ENCODE data around the gene ZDHHC4. TPM values are rescaled to one million over a fixed set of nuclear protein-coding genes. Genes with fewer than 3 reads are reported as not detected.

ZDHHC4 gene
- total RNA-seq, 3 donors from 2014 or later (not counting 1 experiment from before 2014, with no cell fraction given): 29.4 to 37.6 (median 35.3) TPM

DNA sequence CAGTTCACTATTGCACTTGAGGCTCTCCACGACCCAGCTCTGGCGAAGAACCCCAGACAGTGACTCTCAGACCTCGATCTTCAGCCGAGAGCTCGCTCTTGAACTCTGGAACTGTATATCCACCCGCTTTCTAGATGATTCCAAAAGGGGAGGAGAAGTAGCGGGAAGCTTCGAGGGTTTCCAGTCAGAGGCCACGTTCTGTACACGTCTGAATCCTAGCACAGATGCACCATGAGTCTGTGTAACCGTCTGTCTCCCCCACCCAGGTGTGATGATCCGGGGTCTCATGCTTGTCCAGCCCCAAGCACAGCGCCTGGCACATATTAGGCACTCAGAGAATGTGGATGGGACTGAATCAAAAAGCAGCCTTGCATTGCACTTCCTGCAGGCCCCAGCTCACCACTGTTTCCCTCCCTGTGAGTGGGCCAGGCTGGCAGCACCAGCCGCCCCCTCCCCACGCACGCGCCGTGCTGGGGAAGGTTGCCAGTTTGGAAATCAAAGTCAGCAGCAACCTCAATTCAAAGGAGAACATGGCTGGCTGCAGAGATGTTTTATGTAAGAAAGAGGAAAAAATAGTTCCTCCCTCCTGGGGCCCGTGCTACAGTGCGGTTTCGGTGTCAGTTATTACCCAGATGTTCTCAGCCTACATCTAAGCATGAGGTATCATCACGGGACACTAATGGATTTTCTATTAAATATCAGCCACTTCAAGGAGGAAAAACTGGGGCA lies 31.7 kb upstream of the ZDHHC4 start:
- Histone ChIP-seq H3K4me1 (ENCODE audit: control insufficient read depth, insufficient read depth, low read length) (peaks cover 9% of the 10 kb centered on the region), H3K9me3 (ENCODE audit: control insufficient read depth, insufficient read depth, low read length) (no peaks in the 10 kb centered on the region), H3K27me3 (ENCODE audit: control insufficient read depth, insufficient read depth, low read length) (no peaks in the 10 kb centered on the region), H3K36me3 (ENCODE audit: control insufficient read depth, insufficient read depth, low read length) (no peaks in the 10 kb centered on the region), H3K27ac (ENCODE audit: low read length) (no peak overlapping the region), H3K4me3 (ENCODE audit: low read length) (no peak overlapping the region)
- ATAC-seq (no peak), DNase-seq (peak in 1 of 2 donors; percentile 36)
- Mint-ChIP-seq H3K36me3 (no peaks in the 10 kb centered on the region), H3K27me3 (ENCODE audit: low read depth in 2 of 2) (no peaks in the 10 kb centered on the region), H3K4me1 (no peaks in the 10 kb centered on the region), H3K4me3 (no peak overlapping the region), H3K27ac (no peak overlapping the region), H3K9me3 (no peaks in the 10 kb centered on the region)
- TF ChIP-seq, protein P1, sequence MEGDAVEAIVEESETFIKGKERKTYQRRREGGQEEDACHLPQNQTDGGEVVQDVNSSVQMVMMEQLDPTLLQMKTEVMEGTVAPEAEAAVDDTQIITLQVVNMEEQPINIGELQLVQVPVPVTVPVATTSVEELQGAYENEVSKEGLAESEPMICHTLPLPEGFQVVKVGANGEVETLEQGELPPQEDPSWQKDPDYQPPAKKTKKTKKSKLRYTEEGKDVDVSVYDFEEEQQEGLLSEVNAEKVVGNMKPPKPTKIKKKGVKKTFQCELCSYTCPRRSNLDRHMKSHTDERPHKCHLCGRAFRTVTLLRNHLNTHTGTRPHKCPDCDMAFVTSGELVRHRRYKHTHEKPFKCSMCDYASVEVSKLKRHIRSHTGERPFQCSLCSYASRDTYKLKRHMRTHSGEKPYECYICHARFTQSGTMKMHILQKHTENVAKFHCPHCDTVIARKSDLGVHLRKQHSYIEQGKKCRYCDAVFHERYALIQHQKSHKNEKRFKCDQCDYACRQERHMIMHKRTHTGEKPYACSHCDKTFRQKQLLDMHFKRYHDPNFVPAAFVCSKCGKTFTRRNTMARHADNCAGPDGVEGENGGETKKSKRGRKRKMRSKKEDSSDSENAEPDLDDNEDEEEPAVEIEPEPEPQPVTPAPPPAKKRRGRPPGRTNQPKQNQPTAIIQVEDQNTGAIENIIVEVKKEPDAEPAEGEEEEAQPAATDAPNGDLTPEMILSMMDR (IDR thresholded peaks at IDR 0.05): no peak
- intact Hi-C loops (cut with micrococcal nuclease): no loop called here
- WGBS (ENCODE audit: insufficient coverage): 51% methylated on average over 22 of the region's 22 CpGs

DNA sequence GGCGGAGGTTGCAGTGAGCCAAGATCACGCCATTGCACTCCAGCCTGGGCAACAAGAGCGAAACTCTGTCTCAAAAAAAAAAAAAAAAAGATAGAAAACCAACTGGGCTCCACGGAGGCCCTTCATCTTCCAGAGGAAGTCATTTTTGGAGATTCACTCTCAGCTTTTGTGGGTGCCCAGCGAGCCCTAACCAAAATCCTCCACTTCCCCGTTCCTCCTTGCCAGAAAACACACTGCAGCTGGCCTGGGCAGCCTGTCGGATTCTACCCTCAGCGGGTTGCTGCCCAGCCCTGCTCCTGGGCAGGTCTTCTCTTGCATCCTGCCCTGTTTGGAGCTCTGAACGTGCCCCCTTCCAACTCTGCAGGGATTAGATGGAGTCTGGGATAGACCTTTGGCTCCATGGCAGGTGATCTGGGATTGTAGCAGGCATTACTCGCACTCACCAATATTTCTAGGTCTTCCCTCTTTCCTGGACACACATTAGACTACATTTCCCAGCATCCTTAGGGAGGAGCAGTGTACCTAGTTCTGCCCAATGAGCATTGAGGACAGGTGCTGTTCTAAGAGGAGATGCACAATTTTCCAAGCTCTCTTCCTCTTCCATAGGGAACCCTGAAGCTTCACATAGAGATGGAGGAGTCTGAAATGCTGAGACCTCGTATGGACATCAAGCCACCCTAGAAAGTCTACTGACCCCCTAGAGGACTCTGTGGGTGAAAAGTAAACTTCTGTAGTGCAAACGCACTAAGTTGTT lies 30.6 kb upstream of the ZDHHC4 start:
- Mint-ChIP-seq H3K9me3 (no peaks in the 10 kb centered on the region), H3K27me3 (ENCODE audit: low read depth in 2 of 2) (no peaks in the 10 kb centered on the region), H3K27ac (no peak overlapping the region), H3K4me3 (no peak overlapping the region), H3K4me1 (no peaks in the 10 kb centered on the region), H3K36me3 (no peaks in the 10 kb centered on the region)
- DNase-seq (no peak), ATAC-seq (no peak)
- WGBS (ENCODE audit: insufficient coverage): 63% methylated on average over 12 of the region's 12 CpGs
- H3K27ac ChIP-seq (ENCODE audit: low read length): no peak overlapping the region
- intact Hi-C loops (cut with micrococcal nuclease): no loop called here
- no peaks in the 10 kb centered on the region for H3K36me3 ChIP-seq (ENCODE audit: control insufficient read depth, insufficient read depth, low read length)
- no peaks in the 10 kb centered on the region for H3K9me3 ChIP-seq (ENCODE audit: control insufficient read depth, insufficient read depth, low read length)
- H3K27me3 ChIP-seq (ENCODE audit: control insufficient read depth, insufficient read depth, low read length): no peaks in the 10 kb centered on the region
- TF ChIP-seq, protein P1 (IDR thresholded peaks at IDR 0.05): no peak
- no peak overlapping the region for H3K4me3 ChIP-seq (ENCODE audit: low read length)
- H3K4me1 ChIP-seq (ENCODE audit: control insufficient read depth, insufficient read depth, low read length): peaks cover 9% of the 10 kb centered on the region

DNA sequence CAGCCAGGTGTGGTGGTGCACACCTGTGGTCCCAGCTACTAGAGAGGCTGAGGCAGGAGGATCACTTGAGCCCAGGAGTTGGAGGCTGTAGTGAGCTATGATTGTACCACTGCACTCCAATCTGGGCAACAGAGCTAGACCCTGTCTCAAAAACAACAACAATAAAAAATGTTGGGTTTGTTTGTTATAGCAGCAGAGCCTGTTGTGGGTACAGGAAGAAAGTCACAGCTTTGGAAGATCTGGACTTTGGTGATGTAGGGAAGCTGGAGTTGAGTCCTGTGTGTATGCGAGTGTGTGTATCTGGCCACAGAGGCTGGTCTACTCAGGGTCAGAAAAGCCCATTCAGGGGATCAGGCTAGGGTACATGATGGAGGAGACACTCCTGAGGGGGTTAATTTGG lies 29.9 kb upstream of the ZDHHC4 start:
- intact Hi-C loops (cut with micrococcal nuclease): no loop called here
- WGBS (ENCODE audit: insufficient coverage): 100% methylated on average over 1 of the region's 1 CpG

More for the DNA sequence above, 29.9 kb upstream of the ZDHHC4 start:
- H3K4me3 Mint-ChIP-seq: no peak overlapping the region
- DNase-seq (no peak), ATAC-seq (no peak)
- no peaks in the 10 kb centered on the region for H3K27me3 Mint-ChIP-seq (ENCODE audit: low read depth in 2 of 2)
- no peak overlapping the region for H3K27ac Mint-ChIP-seq
- H3K9me3 Mint-ChIP-seq: no peaks in the 10 kb centered on the region
- H3K4me1 Mint-ChIP-seq: no peaks in the 10 kb centered on the region
- H3K36me3 Mint-ChIP-seq: no peaks in the 10 kb centered on the region
- H3K27ac ChIP-seq (ENCODE audit: low read length): no peak overlapping the region
- H3K4me1 ChIP-seq (ENCODE audit: control insufficient read depth, insufficient read depth, low read length): peaks cover 9% of the 10 kb centered on the region
- H3K9me3 ChIP-seq (ENCODE audit: control insufficient read depth, insufficient read depth, low read length): no peaks in the 10 kb centered on the region
- no peaks in the 10 kb centered on the region for H3K36me3 ChIP-seq (ENCODE audit: control insufficient read depth, insufficient read depth, low read length)
- H3K4me3 ChIP-seq (ENCODE audit: low read length): no peak overlapping the region
- no peaks in the 10 kb centered on the region for H3K27me3 ChIP-seq (ENCODE audit: control insufficient read depth, insufficient read depth, low read length)
- TF ChIP-seq, protein P1 (IDR thresholded peaks at IDR 0.05): no peak

Measured in natural killer cell (primary cell).